Breast epithelium (tissue), 4 donors: ENCODE measurements around the gene FRMD5. TPM values are rescaled to one million over a fixed set of nuclear protein-coding genes. Genes with fewer than 3 reads are reported as not detected.
"Not testable (repeated sequence)": the region's sequence is repeated elsewhere in the genome, so short reads cannot be mapped to it uniquely, and the experiment has no call there.

ENCODE experiments used
- DNase-seq, 2 donors: peaks; one replicate each; pipeline ENCODE4 v3.0.0-alpha.2; 2019; ENCODE audit warnings: low spot score in 2 of 2
- H3K27ac ChIP-seq, 2 donors: fragments of 200-600 bp; sonication (generic) in 1 of 2; one replicate each; pipeline ENCODE4 v1.5.1; 2016 to 2019; ENCODE audit warnings: mild to moderate bottlenecking in 1 of 2
- H3K27me3 ChIP-seq, 2 donors: fragments of 200-600 bp; sonication (generic) in 1 of 2; one replicate each; pipeline versions ENCODE4 v1.5.1 to v1.6.0; 2017 to 2019; ENCODE audit warnings: control low read depth in 1 of 2, mild to moderate bottlenecking in 1 of 2
- H3K36me3 ChIP-seq: fragments of 200-600 bp; one replicate; pipeline ENCODE4 v1.5.1; 2019
- H3K4me1 ChIP-seq, 2 donors: fragments of 200-600 bp; sonication (generic); one replicate each; pipeline ENCODE4 v1.5.1; 2016 to 2019; ENCODE audit warnings: control low read depth in 1 of 2
- H3K4me3 ChIP-seq, 3 donors: fragments of 200-600 bp; sonication (generic); 1 replicate in 2 of 3; 2 replicates in 1 of 3; pipeline ENCODE4 v1.5.1; 2016 to 2019; ENCODE audit warnings: mild to moderate bottlenecking in 3 of 3, moderate library complexity in 2 of 3
- H3K9me3 ChIP-seq, 2 donors: fragments of 200-600 bp; sonication (generic) in 1 of 2; one replicate each; pipeline ENCODE4 v1.5.1; 2016 to 2019; ENCODE audit warnings: control low read depth in 1 of 2
- POLR2A ChIP-seq: fragments of 450-650 bp; IDR thresholded peaks from one replicate; pipeline ENCODE4 v1.6.1; 2016; ENCODE audit warnings: antibody characterized with exemption, mild to moderate bottlenecking, moderate library complexity
- POLR2AphosphoS5 ChIP-seq, 3 donors: sonication (generic); formaldehyde crosslinking; IDR thresholded peaks; one replicate each; pipeline ENCODE4 v1.6.1; 2017; ENCODE audit warnings: antibody characterized with exemption in 3 of 3
- intact Hi-C: fragments of 100-400 bp; cut with DNase I; formaldehyde crosslinking; loops from one replicate; pipeline ENCODE4 v1.15.1; 2023; ENCODE audit warnings: low total_unique reads
- total RNA-seq, 3 donors: library from RNA; depleted of rRNA; stranded (reverse); fragments of >200 nt; gene quantifications; one replicate each; pipeline ENCODE4 v1.1.0, GENCODE V29; 2016
- TF ChIP-seq, protein P1 (sequence below), 3 donors: fragments of 450-650 bp; IDR thresholded peaks; one replicate each; pipeline ENCODE4 v1.5.1; 2016 to 2017; ENCODE audit warnings: antibody characterized with exemption in 3 of 3, mild to moderate bottlenecking in 3 of 3, moderate library complexity in 3 of 3

Gene FRMD5
- total RNA-seq, 3 donors from 2014 or later, result 0.66 to 1.6 TPM; not detected in 1

DNA sequence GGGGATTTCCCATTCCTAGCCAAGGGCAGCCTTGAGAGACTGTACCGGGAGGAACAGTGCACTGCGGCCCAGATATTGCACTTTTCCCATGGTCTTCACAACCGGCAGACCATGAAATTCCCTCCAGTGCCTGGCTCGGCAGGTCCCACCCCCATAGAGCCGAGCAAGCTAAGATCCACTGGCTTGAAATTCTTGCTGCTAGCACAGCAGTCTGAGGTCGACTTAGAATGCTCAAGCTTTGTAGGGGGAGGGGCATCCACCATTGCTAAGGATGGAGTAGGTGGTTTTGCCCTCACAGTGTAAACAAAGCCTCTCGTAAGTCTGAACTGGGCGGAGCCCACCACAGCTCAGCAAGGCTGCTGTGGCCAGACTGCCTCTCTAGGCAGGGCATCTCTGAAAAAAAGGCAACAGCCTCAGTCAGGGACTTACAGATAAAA is 156.3 kb downstream of the FRMD5 start:
- no peaks in the 10 kb centered on the region for H3K27me3 ChIP-seq
- no peak overlapping the region for H3K4me3 ChIP-seq
- H3K4me1 ChIP-seq, result no peaks in the 10 kb centered on the region
- DNase-seq, result no peak
- no peaks in the 10 kb centered on the region for H3K36me3 ChIP-seq
- H3K27ac ChIP-seq, result no peak overlapping the region
- no peak for TF ChIP-seq POLR2A
- TF ChIP-seq POLR2AphosphoS5 (IDR thresholded peaks at IDR 0.05), result no peak
- TF ChIP-seq, protein P1, sequence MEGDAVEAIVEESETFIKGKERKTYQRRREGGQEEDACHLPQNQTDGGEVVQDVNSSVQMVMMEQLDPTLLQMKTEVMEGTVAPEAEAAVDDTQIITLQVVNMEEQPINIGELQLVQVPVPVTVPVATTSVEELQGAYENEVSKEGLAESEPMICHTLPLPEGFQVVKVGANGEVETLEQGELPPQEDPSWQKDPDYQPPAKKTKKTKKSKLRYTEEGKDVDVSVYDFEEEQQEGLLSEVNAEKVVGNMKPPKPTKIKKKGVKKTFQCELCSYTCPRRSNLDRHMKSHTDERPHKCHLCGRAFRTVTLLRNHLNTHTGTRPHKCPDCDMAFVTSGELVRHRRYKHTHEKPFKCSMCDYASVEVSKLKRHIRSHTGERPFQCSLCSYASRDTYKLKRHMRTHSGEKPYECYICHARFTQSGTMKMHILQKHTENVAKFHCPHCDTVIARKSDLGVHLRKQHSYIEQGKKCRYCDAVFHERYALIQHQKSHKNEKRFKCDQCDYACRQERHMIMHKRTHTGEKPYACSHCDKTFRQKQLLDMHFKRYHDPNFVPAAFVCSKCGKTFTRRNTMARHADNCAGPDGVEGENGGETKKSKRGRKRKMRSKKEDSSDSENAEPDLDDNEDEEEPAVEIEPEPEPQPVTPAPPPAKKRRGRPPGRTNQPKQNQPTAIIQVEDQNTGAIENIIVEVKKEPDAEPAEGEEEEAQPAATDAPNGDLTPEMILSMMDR (IDR thresholded peaks at IDR 0.05), result no peak
- intact Hi-C loops, result no loop called here
- no peaks in the 10 kb centered on the region for H3K9me3 ChIP-seq

DNA sequence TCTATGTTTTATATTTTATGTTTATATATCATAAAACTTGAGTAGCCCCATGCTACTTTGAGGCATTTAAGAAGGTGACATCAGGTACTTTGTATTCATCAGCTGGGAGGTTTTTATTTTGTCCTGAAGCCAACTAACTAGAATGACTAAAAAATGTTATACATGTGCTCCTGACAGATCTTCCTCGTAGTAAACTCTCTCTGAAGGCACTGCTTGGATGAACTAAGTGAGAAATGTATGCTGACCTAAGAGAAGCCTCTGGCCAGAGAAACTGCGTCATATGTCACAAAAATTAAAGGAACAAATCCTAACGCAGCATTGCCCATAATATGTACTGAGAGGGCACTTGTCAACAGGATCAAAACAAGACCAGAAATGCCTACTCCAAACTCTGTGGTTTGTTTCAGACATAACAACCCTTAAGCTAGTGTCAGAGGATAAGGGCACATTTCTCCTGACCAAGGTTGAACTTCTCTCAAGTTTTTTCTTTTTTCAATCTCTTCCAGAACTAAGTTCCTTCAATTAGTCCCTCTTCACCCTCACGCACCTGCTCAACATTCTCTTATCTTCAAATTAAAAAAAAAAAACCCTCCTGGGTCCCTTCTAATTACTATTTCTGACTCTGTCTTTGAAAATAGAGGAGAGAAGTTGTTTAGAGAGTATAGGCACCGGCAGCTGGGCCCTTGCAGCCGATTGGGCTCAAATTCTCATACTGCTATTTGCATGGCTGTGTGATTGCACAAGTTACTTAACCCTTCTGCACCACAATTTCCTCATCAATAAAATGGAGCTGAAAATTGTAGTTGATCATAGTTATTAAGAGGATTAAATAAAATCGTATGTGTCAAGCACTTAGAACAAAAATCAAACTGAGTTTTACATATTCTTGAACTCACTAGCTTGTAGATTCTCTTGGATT is 159.0 kb downstream of the FRMD5 start:
- no peaks in the 10 kb centered on the region for H3K9me3 ChIP-seq
- no peak for TF ChIP-seq POLR2A
- TF ChIP-seq POLR2AphosphoS5 (IDR thresholded peaks at IDR 0.05), result no peak
- TF ChIP-seq, protein P1 (IDR thresholded peaks at IDR 0.05), result no peak
- no peak overlapping the region for H3K27ac ChIP-seq
- no peak overlapping the region for H3K4me3 ChIP-seq
- DNase-seq, result no peak
- H3K36me3 ChIP-seq, result no peaks in the 10 kb centered on the region
- no peaks in the 10 kb centered on the region for H3K4me1 ChIP-seq
- H3K27me3 ChIP-seq, result no peaks in the 10 kb centered on the region
- intact Hi-C loops, result no loop called here

DNA sequence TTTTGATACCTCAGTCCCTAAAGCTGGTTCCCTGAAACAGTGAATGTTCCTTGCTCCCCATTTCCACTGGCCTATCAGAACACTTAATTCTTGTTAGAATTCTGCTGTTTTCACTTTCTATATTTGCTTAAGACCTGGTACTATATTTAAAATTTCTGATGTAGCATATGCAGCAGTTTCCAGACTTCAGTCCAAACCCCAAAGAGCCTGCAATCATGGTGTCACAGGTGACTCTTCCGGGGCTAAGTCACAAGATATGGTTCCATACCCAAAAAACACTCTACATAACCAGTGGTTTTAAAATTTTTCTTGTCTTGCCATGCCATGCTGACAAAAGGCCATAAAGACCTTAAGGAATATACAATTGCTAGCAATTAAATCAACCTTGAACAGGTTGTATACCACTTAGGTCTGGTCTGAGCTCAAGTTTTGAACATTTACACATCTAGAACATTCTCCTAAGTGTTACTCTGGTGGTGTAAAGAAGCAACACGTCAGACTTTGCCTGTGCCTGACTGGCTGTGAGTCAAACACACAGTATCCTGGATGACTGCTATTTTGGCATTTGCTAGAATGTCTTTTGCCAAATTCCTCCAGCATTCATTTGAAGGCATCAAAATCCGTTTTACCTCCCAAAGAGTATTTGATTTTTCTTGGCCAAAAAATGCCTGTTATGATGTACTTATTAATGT is 160.0 kb downstream of the FRMD5 start:
- no peak for TF ChIP-seq POLR2A
- TF ChIP-seq POLR2AphosphoS5 (IDR thresholded peaks at IDR 0.05), result no peak
- TF ChIP-seq, protein P1 (IDR thresholded peaks at IDR 0.05), result no peak
- Histone ChIP-seq H3K4me1 (no peaks in the 10 kb centered on the region), H3K27me3 (no peaks in the 10 kb centered on the region), H3K27ac (no peak overlapping the region), H3K36me3 (no peaks in the 10 kb centered on the region), H3K9me3 (no peaks in the 10 kb centered on the region), H3K4me3 (no peak overlapping the region)
- DNase-seq, result no peak
- intact Hi-C loops, result no loop called here

DNA sequence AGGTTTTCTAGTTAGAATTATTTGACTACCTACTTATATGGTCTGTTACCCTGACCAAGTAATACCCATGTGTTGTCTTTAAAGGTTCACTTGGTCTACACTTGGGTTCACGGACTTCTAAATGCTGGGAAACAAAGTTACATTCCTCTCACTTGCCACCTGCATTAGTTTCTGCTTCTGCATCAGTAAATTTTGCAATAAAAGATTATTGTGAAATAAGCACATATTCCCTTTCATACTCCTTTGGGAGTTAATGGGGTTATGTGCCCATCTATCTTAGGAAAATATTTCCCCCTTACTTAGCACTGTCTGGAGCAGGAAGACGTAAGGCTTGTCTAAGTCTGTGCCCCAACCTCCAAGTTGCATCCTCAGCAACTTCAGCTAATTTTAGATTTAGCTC is 160.7 kb downstream of the FRMD5 start:
- no peaks in the 10 kb centered on the region for H3K27me3 ChIP-seq
- intact Hi-C loops, result no loop called here
- no peaks in the 10 kb centered on the region for H3K9me3 ChIP-seq
- no peaks in the 10 kb centered on the region for H3K4me1 ChIP-seq
- H3K4me3 ChIP-seq, result no peak overlapping the region
- DNase-seq, result no peak
- H3K27ac ChIP-seq, result no peak overlapping the region
- TF ChIP-seq POLR2A (no peak), POLR2AphosphoS5 (IDR thresholded peaks at IDR 0.05) (no peak)
- TF ChIP-seq, protein P1 (IDR thresholded peaks at IDR 0.05), result no peak
- H3K36me3 ChIP-seq, result no peaks in the 10 kb centered on the region

DNA sequence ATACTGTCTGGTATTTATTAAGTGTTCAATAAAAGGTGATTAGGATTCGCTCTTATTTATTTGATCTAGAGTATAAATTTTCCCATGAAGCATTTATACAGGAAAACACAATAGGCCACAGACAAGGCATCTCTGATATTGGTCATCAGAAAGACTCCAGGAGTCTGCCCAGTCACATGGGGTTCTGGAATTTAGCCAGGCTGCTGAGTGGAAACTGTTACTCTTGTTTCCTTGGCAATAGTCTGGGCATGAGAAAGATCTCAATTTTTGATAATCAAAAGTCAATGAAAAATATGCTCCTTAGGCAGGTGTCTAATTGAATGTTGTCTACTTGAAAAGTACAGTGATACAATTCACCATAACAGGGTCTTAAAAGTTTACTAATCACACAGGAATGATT is 161.2 kb downstream of the FRMD5 start:
- Histone ChIP-seq H3K4me1 (no peaks in the 10 kb centered on the region), H3K36me3 (no peaks in the 10 kb centered on the region), H3K27me3 (no peaks in the 10 kb centered on the region), H3K27ac (no peak overlapping the region), H3K4me3 (no peak overlapping the region), H3K9me3 (no peaks in the 10 kb centered on the region)
- no peak for TF ChIP-seq POLR2AphosphoS5 (IDR thresholded peaks at IDR 0.05)
- no peak for TF ChIP-seq POLR2A
- TF ChIP-seq, protein P1 (IDR thresholded peaks at IDR 0.05), result no peak
- intact Hi-C loops, result no loop called here
- DNase-seq, result no peak

DNA sequence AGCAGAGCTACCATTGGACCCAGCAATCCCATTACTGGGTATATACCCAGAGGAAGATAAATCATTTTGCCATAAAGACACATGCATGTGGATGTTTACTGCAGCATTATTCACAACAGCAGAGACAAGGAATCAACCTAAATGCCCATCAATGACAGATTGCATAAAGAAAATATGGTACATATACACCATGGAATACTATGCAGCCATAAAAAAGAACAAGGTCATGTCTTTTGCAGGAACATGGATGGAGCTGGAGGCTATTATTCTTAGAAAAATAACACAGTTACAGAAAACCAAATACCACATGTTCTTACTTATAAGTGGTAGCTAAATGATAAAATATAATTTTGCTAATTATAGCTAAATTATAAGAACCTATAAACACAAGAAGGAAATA is 162.3 kb downstream of the FRMD5 start:
- H3K9me3 ChIP-seq, H3K4me3 ChIP-seq, H3K27ac ChIP-seq, H3K4me1 ChIP-seq, H3K27me3 ChIP-seq, DNase-seq, H3K36me3 ChIP-seq, intact Hi-C loops: not testable (repeated sequence)
